ENCODE results near the gene NKTR.

Gene NKTR

GRCh38 chr3:42662813-42663535, 62.5 kb downstream of the NKTR start:
- no peak for DNase-seq

- no peak for DNase-seq
Measured at GRCh38 chr3:42663581-42664437, 63.3 kb downstream of the NKTR start.

- DNase-seq = no peak
Measured at GRCh38 chr3:42664438-42664803, 63.9 kb downstream of the NKTR start.

- no peak for DNase-seq
Measured at GRCh38 chr3:42665050-42665878, 64.8 kb downstream of the NKTR start.

GRCh38 chr3:42666022-42666421, 65.5 kb downstream of the NKTR start:
- no peak for DNase-seq

GRCh38 chr3:42666577-42666998, 66.1 kb downstream of the NKTR start:
- DNase-seq = no peak

- DNase-seq = no peak
Measured at GRCh38 chr3:42667096-42667522, 66.6 kb downstream of the NKTR start.

- no peak for DNase-seq
Measured at GRCh38 chr3:42667523-42668412, 67.3 kb downstream of the NKTR start.

- no peak for DNase-seq
Measured at GRCh38 chr3:42668413-42668760, 67.9 kb downstream of the NKTR start.

- DNase-seq = no peak
Measured at GRCh38 chr3:42668793-42669217, 68.3 kb downstream of the NKTR start.

GRCh38 chr3:42670051-42670576, 69.6 kb downstream of the NKTR start:
- no peak for DNase-seq

GRCh38 chr3:42670670-42671069, 70.2 kb downstream of the NKTR start:
- no peak for DNase-seq

GRCh38 chr3:42672515-42672914, 72.0 kb downstream of the NKTR start:
- no peak for DNase-seq

- no peak for DNase-seq
Measured at GRCh38 chr3:42673082-42673481, 72.6 kb downstream of the NKTR start.

GRCh38 chr3:42674146-42674545, 73.7 kb downstream of the NKTR start:
- DNase-seq = no peak

- no peak for DNase-seq
Measured at GRCh38 chr3:42675909-42676308, 75.4 kb downstream of the NKTR start.

- DNase-seq = no peak
Measured at GRCh38 chr3:42678447-42678846, 78.0 kb downstream of the NKTR start.

GRCh38 chr3:42680271-42680670, 79.8 kb downstream of the NKTR start:
- DNase-seq = no peak

- DNase-seq = no peak
Measured at GRCh38 chr3:42680806-42681205, 80.3 kb downstream of the NKTR start.

GRCh38 chr3:42681361-42682038, 81.0 kb downstream of the NKTR start:
- no peak for DNase-seq

- DNase-seq = no peak
Measured at GRCh38 chr3:42682301-42683070, 82.0 kb downstream of the NKTR start.

Data from activated naive CD4-positive, alpha-beta T cell (primary cell).